Mesendoderm (in vitro differentiated cells): Measurements from ENCODE around the gene TAPT1.

Experiments
- DNase-seq: peaks from one replicate; pipeline ENCODE4 v3.0.0; 2013
- H2AK5ac ChIP-seq: 2 replicates; pipeline ENCODE4 v1.6.1; 2013; ENCODE audit warnings: low read length, inconsistent platforms
- H2BK120ac ChIP-seq: 2 replicates; pipeline ENCODE4 v1.6.1; 2013; ENCODE audit warnings: low read depth, mild to moderate bottlenecking, low read length, moderate library complexity, mixed read lengths
- H2BK15ac ChIP-seq: replicated peaks from 2 replicates; pipeline ENCODE4 v1.6.1; 2013; ENCODE audit warnings: low read depth, mild to moderate bottlenecking, moderate library complexity
- H2BK5ac ChIP-seq: 2 replicates; pipeline ENCODE4 v1.6.1; 2013; ENCODE audit warnings: low read length, inconsistent platforms
- H3K18ac ChIP-seq: 2 replicates; pipeline ENCODE4 v1.6.1; 2013; ENCODE audit warnings: mild to moderate bottlenecking, low read length, mixed read lengths
- H3K23ac ChIP-seq: one replicate; pipeline ENCODE4 v1.6.1; 2013; ENCODE audit warnings: low read length
- H3K27ac ChIP-seq: 2 replicates; pipeline ENCODE4 v1.5.1; 2013; ENCODE audit warnings: low read depth, mild to moderate bottlenecking, inconsistent platforms, low read length, moderate library complexity
- H3K27me3 ChIP-seq: 2 replicates; pipeline ENCODE4 v1.6.1; 2013; ENCODE audit warnings: low read length, control low read depth, mild to moderate bottlenecking, inconsistent platforms; ENCODE audit not compliant: insufficient read depth, poor library complexity
- H3K36me3 ChIP-seq: 2 replicates; pipeline ENCODE4 v1.6.1; 2013; ENCODE audit warnings: low read length, inconsistent platforms; ENCODE audit not compliant: control insufficient read depth, insufficient read depth
- H3K4ac ChIP-seq: one replicate; pipeline ENCODE4 v1.6.1; 2013; ENCODE audit warnings: low read depth, mild to moderate bottlenecking, low read length, moderate library complexity
- H3K4me1 ChIP-seq: 2 replicates; pipeline ENCODE4 v1.6.1; 2013; ENCODE audit warnings: low read depth, low read length, inconsistent platforms; ENCODE audit not compliant: control insufficient read depth
- H3K4me2 ChIP-seq: 2 replicates; pipeline ENCODE4 v1.6.1; 2013; ENCODE audit warnings: low read length
- H3K4me3 ChIP-seq: 2 replicates; pipeline ENCODE4 v1.5.1; 2013; ENCODE audit warnings: mild to moderate bottlenecking, low read length
- H3K56ac ChIP-seq: one replicate; pipeline ENCODE4 v1.6.1; 2013; ENCODE audit warnings: low read length
- H3K79me1 ChIP-seq: 2 replicates; pipeline ENCODE4 v1.6.1; 2013; ENCODE audit warnings: low read length, inconsistent platforms
- H3K79me2 ChIP-seq: 2 replicates; pipeline ENCODE4 v1.6.1; 2013; ENCODE audit warnings: mild to moderate bottlenecking, low read length; ENCODE audit not compliant: control insufficient read depth, insufficient read depth
- H3K9ac ChIP-seq: 2 replicates; pipeline ENCODE4 v1.6.1; 2013; ENCODE audit warnings: low read length, inconsistent platforms
- H4K5ac ChIP-seq: one replicate; pipeline ENCODE4 v1.6.1; 2013; ENCODE audit warnings: low read length
- H4K8ac ChIP-seq: one replicate; pipeline ENCODE4 v1.6.1; 2013; ENCODE audit warnings: low read depth, mild to moderate bottlenecking, control low read depth, low read length, moderate library complexity
- WGBS: extraction: QIAGEN DNeasy Blood & Tissue Kit; methylation state at CpG from one replicate; pipeline ENCODE4 v1.1.7; 2013; ENCODE audit warnings: low lambda C conversion rate, missing lambda C conversion rate; ENCODE audit not compliant: insufficient coverage; ENCODE audit errors: extremely low coverage; 5-methylcytosine and 5-hydroxymethylcytosine counted together

Gene TAPT1

DNA sequence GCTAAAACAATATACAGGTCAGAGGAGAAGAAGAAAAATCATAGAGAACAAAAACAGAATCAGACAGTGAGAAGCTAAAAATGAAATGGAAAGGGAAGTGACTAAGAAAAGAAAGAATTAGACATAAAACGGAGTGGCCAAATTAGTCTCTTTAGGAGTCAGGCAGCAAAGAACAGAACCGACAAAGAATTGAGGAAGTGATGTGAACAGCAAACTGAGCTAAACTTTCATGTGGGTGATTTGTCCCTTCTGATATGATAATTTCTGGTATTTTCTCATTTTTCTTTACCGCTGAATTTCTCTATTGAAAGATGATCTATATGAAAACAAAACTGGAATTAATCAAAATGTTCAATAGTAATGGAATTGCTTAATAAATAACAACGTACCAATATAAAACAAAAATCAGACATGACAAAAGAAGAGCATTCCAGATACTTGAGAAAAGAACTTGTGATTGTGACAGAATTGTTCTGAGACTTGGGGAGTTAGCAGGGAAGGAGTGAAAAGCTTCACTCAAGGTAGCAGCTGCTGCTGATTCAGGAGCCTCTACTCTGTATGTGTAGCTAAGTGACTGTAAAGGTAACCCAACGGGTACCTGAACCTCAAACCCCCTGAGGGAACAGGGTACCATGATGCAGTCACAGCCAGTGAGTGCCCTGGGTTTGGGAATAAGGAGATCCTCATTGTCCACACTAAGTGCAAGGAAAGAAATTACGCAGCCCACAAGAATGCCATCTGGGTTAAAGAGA is 8.8 kb downstream of the TAPT1 start:
- no CpG with 5 or more reads among the region's 6 CpGs for WGBS
- Histone ChIP-seq H3K4me1 (no peaks in the 10 kb centered on the region), H3K27me3 (no peaks in the 10 kb centered on the region), H3K79me1 (peaks cover 6% of the 10 kb centered on the region), H3K36me3 (no peaks in the 10 kb centered on the region), H3K9ac (no peak overlapping the region), H4K5ac (no peak overlapping the region), H2BK120ac (no peak overlapping the region), H2BK5ac (no peak overlapping the region), H4K8ac (no peak overlapping the region), H3K4ac (no peak overlapping the region), H2BK15ac (no peak overlapping the region), H3K18ac (no peak overlapping the region), H3K4me2 (no peak overlapping the region), H2AK5ac (no peak overlapping the region), H3K23ac (no peak overlapping the region), H3K79me2 (no peaks in the 10 kb centered on the region), H3K27ac (no peak overlapping the region), H3K56ac (no peak overlapping the region), H3K4me3 (no peak overlapping the region)
- DNase-seq = no peak

DNA sequence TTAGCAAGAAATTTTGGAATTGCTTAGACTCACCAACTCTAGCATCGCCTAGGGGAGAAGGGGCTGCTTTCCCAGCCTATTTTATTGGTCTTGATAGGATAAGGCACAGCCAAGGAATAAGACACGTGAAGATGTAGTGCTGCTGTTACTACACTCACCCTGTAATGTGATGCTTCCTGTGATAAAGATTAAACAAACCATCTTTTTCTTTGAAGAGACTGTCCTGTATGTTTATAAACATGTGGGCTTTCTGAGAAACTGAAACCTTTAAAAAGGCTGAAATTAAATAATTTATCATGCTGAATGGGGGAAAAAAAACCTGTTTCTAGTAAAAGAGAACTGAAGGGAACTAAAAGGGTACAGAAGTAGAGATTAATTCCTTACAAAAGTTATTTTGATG is 13.2 kb downstream of the TAPT1 start:
- no peak overlapping the region for H3K18ac ChIP-seq
- H4K5ac ChIP-seq = no peak overlapping the region
- no peak overlapping the region for H3K4me2 ChIP-seq
- H3K4ac ChIP-seq = no peak overlapping the region
- H3K79me2 ChIP-seq = no peaks in the 10 kb centered on the region
- no peaks in the 10 kb centered on the region for H3K4me1 ChIP-seq
- peaks cover 6% of the 10 kb centered on the region for H3K79me1 ChIP-seq
- no peak for DNase-seq
- H3K36me3 ChIP-seq = no peaks in the 10 kb centered on the region
- no peak overlapping the region for H2BK5ac ChIP-seq
- H2BK120ac ChIP-seq = no peak overlapping the region
- no peak overlapping the region for H2BK15ac ChIP-seq
- H3K4me3 ChIP-seq = no peak overlapping the region
- no peak overlapping the region for H3K9ac ChIP-seq
- no peak overlapping the region for H3K27ac ChIP-seq
- no peak overlapping the region for H3K56ac ChIP-seq
- H4K8ac ChIP-seq = no peak overlapping the region
- H3K23ac ChIP-seq = no peak overlapping the region
- WGBS = no CpG with 5 or more reads among the region's 2 CpGs
- H3K27me3 ChIP-seq = no peaks in the 10 kb centered on the region
- no peak overlapping the region for H2AK5ac ChIP-seq

DNA sequence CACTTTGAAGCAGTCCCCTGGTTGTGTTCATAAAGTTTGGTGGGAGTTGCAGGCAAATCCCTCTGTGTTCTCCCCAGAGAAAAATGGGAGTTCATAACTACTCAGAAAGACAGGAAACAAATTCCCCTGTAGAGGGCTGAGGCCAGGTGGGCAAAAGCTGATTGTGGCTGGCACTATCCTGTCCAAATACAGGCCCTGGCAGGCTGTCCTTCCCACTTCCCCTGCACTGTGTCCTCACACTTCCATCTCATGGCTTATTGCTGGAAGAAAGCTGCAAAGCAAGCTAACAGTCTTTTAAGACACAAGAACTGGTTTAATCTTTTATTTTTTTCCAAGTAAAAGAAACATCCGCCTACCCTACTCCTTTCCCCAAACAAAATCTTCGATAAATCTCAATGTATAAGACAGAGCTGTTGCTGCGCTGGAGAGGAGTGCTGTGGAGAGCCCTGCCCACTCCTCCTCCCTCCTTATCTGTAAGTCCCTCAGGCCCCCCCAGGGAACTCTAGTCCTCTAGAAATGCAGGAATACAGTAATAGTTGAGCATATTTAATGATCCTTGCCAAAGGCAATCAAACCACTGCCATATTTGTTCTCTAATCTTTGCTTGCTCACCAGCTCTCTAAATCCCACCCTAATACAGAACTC is 14.0 kb downstream of the TAPT1 start:
- Histone ChIP-seq H3K79me2 (no peaks in the 10 kb centered on the region), H2BK5ac (no peak overlapping the region), H3K27me3 (no peaks in the 10 kb centered on the region), H2BK15ac (no peak overlapping the region), H3K4me1 (no peaks in the 10 kb centered on the region), H2BK120ac (no peak overlapping the region), H3K4me2 (no peak overlapping the region), H4K5ac (no peak overlapping the region), H3K4ac (no peak overlapping the region), H3K56ac (no peak overlapping the region), H3K23ac (no peak overlapping the region), H4K8ac (no peak overlapping the region), H3K18ac (no peak overlapping the region), H3K79me1 (peaks cover 5% of the 10 kb centered on the region), H3K9ac (no peak overlapping the region), H3K4me3 (no peak overlapping the region), H3K36me3 (no peaks in the 10 kb centered on the region), H2AK5ac (no peak overlapping the region), H3K27ac (no peak overlapping the region)
- 100% methylated on average over 2 of the region's 3 CpGs for WGBS
- no peak for DNase-seq

DNA sequence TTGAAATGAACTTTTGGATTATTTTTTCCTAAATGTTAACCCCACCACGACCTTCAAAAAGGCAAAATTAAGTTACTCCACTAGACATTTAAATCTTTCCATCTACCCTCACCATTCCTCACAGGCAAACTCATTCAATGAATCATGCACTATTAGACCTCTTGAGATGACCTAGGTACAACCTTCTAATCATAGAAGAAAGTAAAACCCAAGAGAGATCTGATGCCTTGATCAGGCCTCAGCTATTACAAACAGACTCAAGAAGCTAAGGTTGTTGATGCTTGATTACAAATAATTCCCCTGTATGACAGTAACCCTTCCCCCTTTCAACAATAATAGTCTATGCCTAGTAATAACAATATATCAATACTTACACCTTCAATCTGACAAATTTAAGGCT is 18.9 kb downstream of the TAPT1 start:
- H3K23ac ChIP-seq = no peak overlapping the region
- H3K36me3 ChIP-seq = no peaks in the 10 kb centered on the region
- H3K79me2 ChIP-seq = no peaks in the 10 kb centered on the region
- H2BK15ac ChIP-seq = no peak overlapping the region
- no peak overlapping the region for H2BK120ac ChIP-seq
- no peaks in the 10 kb centered on the region for H3K27me3 ChIP-seq
- H3K79me1 ChIP-seq = peaks cover 4% of the 10 kb centered on the region
- H3K4me2 ChIP-seq = no peak overlapping the region
- H4K8ac ChIP-seq = no peak overlapping the region
- H3K56ac ChIP-seq = no peak overlapping the region
- H3K9ac ChIP-seq = no peak overlapping the region
- H3K4me3 ChIP-seq = no peak overlapping the region
- no peak overlapping the region for H2BK5ac ChIP-seq
- no peak overlapping the region for H3K4ac ChIP-seq
- H3K18ac ChIP-seq = no peak overlapping the region
- WGBS = no CpG with 5 or more reads among the region's 1 CpG
- H3K4me1 ChIP-seq = peaks cover 5% of the 10 kb centered on the region
- DNase-seq = no peak
- no peak overlapping the region for H3K27ac ChIP-seq
- no peak overlapping the region for H2AK5ac ChIP-seq
- no peak overlapping the region for H4K5ac ChIP-seq

DNA sequence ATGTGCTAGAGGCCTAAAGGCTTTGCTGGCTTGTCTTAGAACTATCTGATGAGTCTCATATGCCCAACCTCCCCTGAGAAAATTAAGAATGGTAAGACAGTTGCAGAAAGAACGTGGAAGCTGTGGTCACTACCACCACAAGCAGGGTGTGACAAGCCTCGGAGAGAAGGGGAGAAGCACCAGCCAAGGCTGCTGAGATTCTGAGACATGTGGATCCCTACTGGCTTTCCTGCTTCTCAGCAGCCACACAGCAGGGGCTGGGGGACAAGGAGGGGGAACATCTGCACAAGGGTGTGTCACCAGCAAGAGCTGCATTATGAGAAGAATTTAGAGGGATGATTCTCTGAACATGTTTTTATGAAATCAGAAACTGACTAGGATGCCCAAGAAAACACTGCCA is 19.4 kb downstream of the TAPT1 start:
- no peak overlapping the region for H4K5ac ChIP-seq
- H3K4me3 ChIP-seq = no peak overlapping the region
- H3K4ac ChIP-seq = no peak overlapping the region
- H2BK5ac ChIP-seq = no peak overlapping the region
- H3K79me1 ChIP-seq = peaks cover 4% of the 10 kb centered on the region
- no peak overlapping the region for H3K18ac ChIP-seq
- H3K4me2 ChIP-seq = no peak overlapping the region
- no peaks in the 10 kb centered on the region for H3K79me2 ChIP-seq
- no peak overlapping the region for H2BK120ac ChIP-seq
- no peak overlapping the region for H2BK15ac ChIP-seq
- H4K8ac ChIP-seq = no peak overlapping the region
- no peak overlapping the region for H3K27ac ChIP-seq
- H3K9ac ChIP-seq = no peak overlapping the region
- WGBS = no CpG with 5 or more reads among the region's 2 CpGs
- no peak overlapping the region for H2AK5ac ChIP-seq
- H3K36me3 ChIP-seq = no peaks in the 10 kb centered on the region
- peaks cover 5% of the 10 kb centered on the region for H3K4me1 ChIP-seq
- no peaks in the 10 kb centered on the region for H3K27me3 ChIP-seq
- DNase-seq = peak; percentile 19
- no peak overlapping the region for H3K56ac ChIP-seq
- no peak overlapping the region for H3K23ac ChIP-seq
